Kasumi-1 (cell line): ENCODE results near the gene BAD.
"Not testable (repeated sequence)": the region's sequence is repeated elsewhere in the genome, so short reads cannot be mapped to it uniquely, and the experiment has no call there.

Experiments
- DNase-seq, 2 experiments: peaks; one replicate each; lab custom pipeline; 2025; lab: John Stamatoyannopoulos, UW

BAD gene

GRCh38 chr11:64284048-64284961, at the start of gene BAD:
Gene BAD (minus strand): TSS chr11:64284665. CDS start chr11:64284368, 297 bp downstream.
- DNase-seq = peak; percentile 87 to 90

GRCh38 chr11:64333556-64333955, 49.1 kb upstream of the BAD start:
- DNase-seq = peak; percentile 9 to 16

DNA sequence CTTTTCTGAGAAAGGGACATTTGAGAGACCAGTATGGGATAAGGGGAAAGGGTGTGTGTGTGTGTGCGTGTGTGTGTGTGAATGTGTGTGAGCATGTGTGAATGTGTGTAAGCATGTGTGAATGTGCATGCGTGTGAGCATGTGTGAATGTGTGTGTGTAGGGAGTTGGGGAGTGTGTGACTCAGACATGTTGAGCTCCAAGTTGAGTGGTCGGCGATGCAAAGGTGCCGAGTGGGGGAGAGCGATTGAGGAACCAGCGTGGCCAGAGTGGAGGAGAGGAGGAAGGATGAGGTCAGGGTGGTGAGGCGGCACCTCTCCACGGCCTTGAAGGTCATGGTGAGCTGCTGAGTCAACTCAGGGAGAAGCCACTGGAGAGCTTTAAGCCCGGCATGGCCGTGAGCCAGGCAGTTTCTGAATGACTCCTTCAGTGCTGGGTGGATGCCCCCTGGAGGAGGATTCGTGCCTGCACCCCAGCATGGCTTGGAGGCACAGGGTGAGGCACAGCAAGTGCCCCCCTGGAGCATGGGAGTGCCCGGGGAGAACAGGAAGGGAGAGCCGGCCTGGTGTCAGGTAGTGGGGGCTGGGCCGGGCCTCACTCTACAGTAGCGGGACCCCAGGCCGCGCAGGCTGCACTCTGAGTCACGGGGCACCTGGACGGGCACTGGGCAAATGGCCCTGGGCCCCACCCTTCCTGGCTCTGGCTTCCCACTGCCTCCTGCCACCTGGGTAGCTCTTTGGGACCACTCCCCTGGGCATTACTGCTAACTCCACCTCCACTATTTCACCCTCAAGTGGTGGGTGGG, 47.3 kb upstream of the BAD start:
- peak; percentile 80 to 82 for DNase-seq

- no peak for DNase-seq
Measured at GRCh38 chr11:64330888-64331287, 46.4 kb upstream of the BAD start.

- DNase-seq = no peak
Measured at GRCh38 chr11:64327993-64328392, 43.5 kb upstream of the BAD start.

GRCh38 chr11:64327375-64327774, 42.9 kb upstream of the BAD start:
- no peak for DNase-seq

DNA sequence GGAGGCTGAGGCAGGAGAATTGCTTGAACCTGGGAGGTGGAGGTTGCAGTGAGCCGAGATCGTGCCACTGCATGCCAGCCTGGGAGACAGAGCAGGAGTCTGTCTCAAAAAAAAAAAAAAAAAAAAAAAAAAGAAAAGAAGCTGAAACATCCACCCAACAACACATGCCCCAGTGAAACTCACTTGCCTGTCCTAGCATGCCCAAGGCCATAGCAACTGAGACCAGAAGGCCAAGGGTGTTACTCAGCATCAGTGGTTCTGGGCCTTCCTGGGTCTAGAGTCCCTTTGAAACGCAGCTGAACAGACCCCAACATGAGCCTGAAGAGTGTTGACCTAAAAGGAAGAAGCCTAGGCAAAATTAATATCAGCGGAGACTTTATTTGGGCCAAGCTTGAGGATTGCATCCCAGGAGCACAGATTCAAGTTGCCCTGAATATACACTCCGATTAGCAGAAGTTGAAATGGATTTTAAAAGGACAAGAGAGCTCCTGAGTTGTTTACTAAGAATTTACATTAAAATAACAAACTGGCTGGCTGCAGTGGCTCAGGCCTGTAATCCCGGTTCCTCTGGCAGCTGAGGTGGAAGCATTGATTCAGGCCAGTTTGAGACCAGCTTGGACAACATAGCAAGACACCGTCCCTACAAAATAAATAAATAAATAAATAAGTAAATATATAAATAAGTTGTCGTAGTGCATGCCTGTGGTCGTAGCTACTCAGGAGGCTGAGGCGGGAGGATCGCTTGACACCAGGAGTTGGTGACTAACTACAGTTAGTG, 40.4 kb upstream of the BAD start:
- DNase-seq = no peak

GRCh38 chr11:64323984-64324383, 39.5 kb upstream of the BAD start:
- DNase-seq = not testable (repeated sequence)

- DNase-seq = no peak
Measured at GRCh38 chr11:64323373-64323772, 38.9 kb upstream of the BAD start.

DNA sequence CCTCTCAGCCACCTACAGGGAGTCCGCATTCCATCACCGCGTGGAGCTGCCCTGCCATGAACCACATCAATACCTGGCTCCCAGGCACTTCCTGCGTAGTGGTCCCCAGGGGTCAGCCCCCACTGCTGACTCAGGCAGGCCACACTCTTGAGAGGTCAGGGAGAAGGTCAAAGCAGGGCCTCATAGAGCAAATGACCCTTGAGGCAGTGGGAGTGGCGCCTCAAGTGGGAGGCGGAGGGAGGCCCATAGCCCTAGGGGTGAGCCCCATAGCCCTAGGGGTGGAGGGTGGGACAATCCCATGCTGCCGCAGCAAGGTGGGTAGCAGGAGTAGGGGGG, 38.4 kb upstream of the BAD start:
- no peak for DNase-seq

GRCh38 chr11:64321533-64321932, 37.1 kb upstream of the BAD start:
- no peak for DNase-seq

DNA sequence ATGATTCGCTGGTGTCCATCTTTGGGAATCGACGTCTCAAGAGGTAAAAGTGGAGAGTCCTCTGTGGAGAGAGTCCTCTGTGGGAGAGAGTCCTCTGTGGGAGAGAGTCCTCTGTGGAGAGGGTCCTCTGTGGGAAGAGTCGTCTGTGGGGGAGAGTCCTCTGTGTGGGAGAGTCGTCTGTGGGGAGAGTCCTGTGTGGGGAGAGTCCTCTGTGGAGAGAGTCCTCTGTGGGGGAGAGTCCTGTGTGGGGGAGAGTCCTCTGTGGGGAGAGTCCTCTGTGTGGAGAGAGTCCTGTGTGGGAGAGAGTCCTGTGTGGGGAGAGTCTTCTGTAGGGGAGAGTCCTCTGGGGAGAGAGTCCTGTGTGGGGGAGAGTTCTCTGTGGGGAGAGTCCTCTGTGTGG, 36.6 kb upstream of the BAD start:
- no peak for DNase-seq

- no peak for DNase-seq
Measured at GRCh38 chr11:64320556-64320955, 36.1 kb upstream of the BAD start.

GRCh38 chr11:64318766-64319761, 34.6 kb upstream of the BAD start:
- DNase-seq = no peak

- DNase-seq = peak; percentile 90 to 95
Measured at GRCh38 chr11:64317961-64318765, 33.7 kb upstream of the BAD start, which contains the start of gene PRDX5. Gene PRDX5 (plus strand): TSS chr11:64318121. CDS start chr11:64318216, 95 bp downstream.

DNA sequence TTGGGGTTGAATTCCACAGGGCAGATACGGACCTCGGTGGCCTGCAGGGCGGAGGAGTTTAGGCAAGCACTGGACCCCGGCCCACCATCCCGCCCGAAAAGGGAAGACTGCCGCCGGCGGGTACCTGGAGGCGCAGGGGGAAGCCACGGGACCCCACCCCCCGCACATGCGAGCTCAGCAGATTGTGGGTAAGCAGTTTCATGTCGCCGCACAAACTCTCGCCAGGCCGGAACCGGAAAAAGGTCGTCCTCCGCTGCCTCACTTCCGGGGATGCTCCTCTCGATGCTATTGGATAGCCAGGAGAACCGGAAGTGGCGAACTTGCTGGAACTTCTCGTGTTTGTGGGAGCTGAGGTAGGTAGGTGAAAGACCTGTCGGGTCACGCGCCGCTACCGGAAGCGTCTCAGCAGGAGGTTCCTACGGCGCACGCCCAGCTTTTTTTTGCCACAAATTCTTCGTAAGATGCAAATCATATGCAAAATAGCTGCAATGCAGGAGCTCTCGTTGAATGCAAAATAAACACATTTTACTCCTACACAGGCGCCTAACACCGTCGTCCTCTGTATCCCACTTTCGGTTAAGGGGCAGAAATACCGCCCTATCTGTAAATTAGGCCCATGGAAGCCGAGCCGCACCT, 33.0 kb upstream of the BAD start, which contains the start of gene TRMT112:
TSS of gene TRMT112 (minus strand) at position 235 of the 636 bp plus-strand sequence. CDS start at position 202, 33 bp downstream.
- peak; percentile 96 to 97 for DNase-seq

DNA sequence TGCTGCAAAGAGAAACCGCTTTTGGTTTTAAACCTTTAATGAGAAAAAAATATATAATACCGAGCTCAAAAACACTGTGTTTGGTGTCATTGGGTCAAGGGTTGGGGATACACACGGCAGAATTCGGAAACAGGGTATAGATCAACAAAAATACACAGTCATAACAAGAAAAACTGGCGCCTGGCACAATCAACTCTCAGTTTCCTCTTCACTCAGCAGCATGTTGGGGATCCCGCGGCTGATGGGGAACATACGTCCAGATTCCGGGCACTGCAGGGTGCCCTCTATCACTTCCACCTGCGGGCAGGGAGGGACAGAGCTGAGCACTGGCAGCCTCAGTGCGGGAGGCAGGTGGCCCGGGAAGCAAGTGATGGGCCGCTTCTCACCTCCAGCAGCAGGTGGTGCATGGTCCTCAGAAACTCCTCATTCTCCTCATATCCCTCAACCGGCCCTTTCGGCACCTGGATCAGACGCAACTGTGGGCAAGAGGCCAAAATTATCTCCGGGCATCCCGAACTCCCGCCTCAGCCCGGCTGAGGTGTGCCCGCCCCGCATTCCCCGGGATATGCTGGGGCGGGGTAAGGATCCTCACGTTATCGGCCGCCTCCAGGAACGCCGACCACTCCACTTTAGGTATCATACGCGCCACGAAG, 32.3 kb upstream of the BAD start:
- DNase-seq = no peak

DNA sequence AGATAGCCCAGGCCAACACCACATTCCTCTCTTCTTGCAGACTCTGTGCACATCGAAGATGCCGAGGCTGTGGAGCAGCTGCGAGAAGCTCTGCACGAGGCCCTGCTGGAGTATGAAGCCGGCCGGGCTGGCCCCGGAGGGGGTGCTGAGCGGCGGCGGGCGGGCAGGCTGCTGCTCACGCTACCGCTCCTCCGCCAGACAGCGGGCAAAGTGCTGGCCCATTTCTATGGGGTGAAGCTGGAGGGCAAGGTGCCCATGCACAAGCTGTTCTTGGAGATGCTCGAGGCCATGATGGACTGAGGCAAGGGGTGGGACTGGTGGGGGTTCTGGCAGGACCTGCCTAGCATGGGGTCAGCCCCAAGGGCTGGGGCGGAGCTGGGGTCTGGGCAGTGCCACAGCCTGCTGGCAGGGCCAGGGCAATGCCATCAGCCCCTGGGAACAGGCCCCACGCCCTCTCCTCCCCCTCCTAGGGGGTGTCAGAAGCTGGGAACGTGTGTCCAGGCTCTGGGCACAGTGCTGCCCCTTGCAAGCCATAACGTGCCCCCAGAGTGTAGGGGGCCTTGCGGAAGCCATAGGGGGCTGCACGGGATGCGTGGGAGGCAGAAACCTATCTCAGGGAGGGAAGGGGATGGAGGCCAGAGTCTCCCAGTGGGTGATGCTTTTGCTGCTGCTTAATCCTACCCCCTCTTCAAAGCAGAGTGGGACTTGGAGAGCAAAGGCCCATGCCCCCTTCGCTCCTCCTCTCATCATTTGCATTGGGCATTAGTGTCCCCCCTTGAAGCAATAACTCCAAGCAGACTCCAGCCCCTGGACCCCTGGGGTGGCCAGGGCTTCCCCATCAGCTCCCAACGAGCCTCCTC, 31.4 kb upstream of the BAD start:
- DNase-seq = not testable (repeated sequence)
